GM19452 (cell line): Measurements from ENCODE around the gene PLCB1.
"Not testable (repeated sequence)": the region's sequence is repeated elsewhere in the genome, so short reads cannot be mapped to it uniquely, and the experiment has no call there.

Experiments
- ATAC-seq: cut with Tn5 transposase; IDR thresholded peaks from one replicate; pipeline ENCODE4 v1.9.1; 2021; ENCODE audit not compliant: unreplicated experiment

Gene PLCB1

DNA sequence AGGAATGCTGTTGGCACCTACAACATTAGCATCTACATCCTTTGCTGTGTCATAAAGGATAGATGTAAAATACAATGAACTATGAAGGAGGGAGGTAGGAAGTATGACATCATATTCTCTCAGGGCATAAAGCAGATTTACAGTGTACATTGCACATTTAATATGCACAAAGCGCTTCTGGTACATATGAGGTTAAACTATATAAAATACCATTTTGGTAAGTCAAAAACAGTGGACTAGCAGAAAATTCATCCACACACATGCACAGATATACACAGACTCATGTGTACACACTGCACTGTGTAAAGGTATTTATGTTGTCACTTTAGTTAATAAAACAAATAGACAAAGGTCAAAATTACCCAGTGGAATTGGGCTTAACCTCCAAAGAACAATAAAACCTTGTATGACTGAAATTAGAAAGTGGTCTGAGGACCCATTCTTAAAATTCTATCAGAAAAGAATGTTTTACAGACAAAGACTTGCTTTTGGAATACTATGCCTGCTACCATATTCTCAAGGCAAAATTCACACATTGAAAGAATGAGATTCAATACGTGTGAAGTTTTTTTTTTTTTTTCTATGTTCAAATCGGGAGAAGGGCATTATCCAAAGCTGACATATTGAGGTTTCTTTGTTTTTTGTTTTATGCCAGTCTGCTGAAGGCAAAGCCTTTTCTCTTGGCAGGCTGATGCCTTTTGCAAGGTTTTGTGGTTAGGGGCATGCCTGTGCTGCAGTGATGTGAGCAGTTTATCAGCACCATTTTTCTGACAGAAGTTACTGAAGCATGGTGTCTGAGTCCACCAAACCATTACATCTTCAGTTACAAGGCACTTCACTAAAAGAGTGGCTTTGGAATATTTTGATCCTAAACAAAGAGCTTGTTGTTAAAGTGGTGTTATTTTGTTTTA is 199.0 kb downstream of the PLCB1 start:
- ATAC-seq, result no peak

DNA sequence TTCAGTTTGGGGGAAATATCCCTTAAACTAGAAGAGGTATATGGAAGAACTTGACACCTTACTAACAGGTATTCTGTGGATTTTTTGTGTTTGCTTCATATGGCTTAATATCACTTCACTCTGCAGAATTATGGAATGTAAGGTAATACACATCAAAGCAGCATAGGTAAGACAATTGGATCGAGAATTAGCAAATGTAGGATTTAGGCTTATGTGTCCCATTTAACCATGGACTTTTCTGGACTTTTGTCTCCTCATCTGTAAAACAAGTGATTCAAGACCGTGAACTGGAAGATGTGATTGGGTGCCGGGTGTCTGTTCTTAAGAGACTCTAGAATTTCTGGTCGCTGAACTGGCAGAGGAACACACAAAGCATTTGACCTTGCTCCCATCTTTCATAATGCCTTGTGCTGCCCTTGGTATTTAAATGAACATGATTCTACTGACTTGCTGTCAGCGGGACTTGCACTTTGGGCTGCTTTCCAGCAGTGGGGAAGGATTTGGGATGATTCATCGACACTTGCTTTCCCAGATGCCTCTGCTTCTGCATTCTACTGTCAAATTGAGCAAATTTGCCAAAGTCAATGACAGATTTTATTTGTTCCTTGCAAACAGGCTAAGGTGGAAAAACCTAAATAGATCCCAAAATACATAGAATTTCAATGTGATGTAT is 199.8 kb downstream of the PLCB1 start:
- ATAC-seq, result no peak

DNA sequence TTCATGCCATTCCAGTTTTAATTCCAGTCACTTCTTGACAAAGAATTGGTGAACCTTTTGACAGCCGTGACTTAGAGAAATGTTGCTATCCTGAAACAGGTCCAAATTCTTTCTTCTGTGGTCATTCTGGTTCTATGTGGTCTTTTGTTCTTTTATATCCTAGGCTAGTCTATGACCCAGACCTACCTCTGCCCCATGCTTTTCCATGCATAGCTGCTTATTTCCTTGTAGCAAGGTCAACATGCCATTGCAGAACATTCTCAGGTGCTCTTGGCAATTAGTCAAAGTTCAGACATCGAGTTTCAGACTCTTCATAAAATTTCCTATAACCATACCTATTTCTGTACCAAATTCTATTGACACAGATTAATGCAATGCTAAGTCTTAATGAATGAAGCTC is 202.6 kb downstream of the PLCB1 start:
- no peak for ATAC-seq

DNA sequence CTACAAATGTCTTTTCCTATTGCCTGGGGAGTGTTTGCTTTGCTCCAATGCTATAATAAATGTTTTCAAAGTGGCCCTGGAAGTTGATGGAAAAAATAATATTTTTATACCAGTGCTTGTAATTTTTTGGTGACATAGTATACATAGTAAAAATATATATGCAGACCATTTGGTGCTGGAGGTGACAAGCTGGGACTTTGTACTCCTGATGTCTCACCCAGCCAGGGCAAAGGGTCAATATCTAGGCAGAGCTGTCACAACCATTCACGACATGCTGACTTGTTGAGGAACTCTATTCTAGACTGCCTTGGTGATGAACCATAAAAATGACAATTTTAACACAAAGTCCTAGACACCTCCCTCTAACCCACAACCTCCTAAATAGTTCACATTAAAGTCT is 203.0 kb downstream of the PLCB1 start:
- no peak for ATAC-seq

DNA sequence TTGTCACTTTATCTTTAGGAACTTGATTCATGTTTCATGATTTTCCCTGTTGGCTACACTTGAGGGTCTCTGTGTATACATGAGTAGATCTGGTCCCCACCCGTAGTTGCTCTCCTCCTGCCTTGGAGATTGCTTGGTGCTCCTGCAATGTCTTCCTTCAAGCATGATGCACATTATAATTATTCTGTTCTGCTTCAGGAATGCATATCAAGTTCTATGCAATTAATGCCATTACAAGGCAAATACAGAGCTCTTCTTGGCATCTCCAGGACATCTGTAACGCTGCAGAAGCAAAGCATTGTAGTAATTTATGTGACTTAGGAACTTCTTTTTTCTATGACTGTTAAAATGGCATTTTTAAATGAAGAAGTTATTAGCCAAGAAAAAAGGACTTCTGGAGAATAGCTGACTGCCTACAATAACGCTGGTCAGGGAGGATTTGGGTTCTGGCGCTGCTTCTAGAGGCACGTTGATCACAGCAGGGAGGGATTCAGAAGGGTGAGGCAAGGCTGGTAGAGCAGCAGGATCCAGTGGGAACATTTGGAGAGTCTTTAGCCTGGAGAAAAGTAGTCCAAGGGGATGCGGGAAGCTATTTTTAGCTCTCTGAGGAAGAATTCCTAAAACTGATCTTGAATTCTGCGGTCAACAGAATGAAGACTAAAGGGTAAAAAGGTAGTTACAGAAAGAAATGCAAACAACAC is 203.6 kb downstream of the PLCB1 start:
- ATAC-seq, result no peak

DNA sequence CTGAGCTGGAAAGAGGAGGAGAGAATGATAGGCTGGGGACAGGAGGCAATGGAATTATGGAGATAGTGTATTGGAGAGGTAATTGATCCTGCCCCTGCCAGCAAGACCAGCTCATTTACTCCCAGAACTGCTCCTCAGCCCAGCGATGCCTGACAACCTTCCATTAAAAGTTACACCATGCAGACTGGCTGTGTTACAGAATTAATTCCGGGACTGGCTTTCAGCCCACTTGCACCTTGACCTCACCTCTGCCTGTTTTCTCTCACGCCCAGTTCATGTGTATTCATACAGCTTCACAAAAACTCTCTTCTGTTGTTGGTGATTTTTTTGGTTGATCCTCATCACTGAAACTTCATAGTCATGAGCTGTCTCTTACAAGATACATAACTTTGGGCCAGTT is 207.3 kb downstream of the PLCB1 start:
- no peak for ATAC-seq

DNA sequence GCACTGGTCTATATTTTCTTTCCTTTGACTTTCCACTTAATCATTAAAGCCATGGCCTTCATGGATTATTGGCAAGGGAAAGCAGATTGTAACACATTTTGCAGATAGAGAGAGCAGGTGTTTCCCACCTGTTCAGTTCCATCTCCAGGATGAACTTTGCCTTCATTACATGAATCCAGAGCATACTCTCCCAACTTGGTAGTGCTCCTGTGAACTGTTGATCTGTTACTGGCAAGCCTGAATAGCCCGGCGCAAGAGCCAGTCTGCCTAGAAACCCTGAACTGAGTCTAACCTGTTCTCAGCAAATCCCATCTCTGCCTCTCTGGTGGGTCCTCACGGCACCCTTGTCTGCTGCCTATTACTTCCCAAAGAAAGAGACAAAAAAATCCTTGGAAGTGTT is 210.3 kb downstream of the PLCB1 start:
- ATAC-seq, result no peak

DNA sequence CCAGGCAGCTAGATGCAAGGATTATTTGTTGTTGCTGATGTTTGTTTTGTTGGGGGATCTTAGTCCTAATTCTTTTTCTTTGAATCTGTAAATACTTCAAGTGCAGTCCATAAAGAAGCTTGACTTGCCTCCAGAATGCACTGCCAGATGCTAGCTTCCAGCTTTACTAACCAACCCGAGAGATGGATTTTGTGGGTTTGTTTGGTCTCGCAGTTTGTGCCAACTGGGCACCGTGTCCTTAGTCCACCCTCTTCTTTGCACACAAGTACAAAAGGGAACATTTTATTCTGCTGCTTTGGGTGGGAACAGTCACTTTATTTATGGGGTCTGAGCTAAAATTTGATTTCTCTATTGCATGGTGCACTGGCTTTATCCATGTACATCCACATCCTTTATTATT is 212.0 kb downstream of the PLCB1 start:
- ATAC-seq, result no peak

DNA sequence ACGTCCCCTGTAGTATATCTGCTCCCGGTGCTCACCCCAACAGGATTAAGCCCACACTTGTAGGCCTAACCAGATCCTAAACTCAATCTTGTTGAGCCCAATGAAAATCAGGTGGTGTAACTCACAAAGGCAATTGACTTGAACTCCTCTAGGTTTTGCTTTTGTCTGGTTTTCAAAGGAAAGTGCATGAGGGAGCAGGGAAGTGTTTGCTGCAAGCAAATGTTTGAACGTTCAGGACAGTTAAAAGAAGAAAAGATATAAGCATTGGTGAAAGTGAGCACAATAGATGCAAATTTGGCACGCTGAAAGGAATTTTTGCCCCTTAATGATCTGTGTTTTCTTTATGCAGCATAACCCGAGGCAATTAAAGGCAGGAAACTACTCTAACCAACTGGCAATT is 212.6 kb downstream of the PLCB1 start:
- no peak for ATAC-seq

DNA sequence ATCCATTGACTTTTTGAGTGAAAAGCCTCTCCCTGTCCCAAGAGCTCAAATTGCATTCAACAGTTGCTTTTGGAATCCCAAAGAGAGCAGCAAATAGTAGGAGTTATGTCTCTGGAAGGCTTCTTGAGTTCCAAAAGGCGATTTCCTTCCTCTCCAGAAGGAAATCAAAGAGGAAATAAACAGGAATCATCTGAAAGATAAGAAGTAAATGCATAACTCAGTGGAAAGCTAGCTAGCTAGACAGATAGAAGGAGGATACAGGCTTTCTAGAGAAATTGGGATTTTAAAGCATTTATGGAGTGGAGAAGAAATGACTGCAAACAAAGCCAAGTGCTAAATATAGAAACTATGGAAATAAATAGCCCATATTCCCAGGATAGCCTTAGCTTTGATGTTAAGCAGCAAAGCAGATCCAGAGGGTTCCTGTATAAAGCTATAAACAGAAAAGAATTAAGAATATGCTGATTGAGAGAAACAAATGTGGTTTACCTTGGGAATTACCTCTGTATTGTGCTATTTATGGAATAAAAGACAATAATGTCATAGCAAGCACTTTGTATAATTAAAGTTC is 214.7 kb downstream of the PLCB1 start:
- ATAC-seq, result no peak

DNA sequence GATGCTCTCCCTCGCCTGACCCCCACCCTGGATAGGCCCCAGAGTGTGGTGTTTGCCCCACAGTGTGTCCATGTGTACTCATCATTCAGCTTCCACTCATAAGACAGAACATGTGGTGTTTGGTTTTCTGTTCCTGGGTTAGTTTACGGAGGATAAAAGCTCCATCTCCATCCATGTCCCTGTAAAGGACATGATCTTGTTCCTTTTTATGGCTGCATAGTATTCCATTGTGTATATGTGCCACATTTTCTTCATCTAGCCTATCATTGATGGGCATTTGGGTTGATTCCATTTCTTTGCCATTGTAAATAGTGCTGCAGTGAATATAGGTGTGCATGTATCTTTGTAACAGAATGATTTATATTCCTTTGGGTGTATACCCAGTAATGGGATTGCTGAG is 218.2 kb downstream of the PLCB1 start:
- ATAC-seq, result not testable (repeated sequence)

DNA sequence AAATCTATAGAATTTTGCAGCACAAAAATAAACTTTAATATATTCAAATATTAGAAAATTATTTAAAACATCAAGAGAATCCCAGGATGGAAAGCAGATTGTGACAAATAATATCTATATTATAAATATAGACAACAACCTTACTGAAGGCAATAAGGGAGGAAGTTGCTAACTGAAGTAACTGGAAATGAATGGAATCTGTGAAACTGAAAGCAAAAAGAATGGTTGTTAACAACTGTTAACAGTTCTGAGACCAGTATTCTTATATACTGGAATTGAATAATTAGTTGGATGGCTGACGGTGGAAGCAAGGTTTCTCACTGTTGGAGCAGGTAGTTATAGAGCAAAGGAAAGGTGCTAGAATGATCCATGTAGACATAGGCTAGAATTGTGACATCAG is 220.4 kb downstream of the PLCB1 start:
- ATAC-seq, result no peak

DNA sequence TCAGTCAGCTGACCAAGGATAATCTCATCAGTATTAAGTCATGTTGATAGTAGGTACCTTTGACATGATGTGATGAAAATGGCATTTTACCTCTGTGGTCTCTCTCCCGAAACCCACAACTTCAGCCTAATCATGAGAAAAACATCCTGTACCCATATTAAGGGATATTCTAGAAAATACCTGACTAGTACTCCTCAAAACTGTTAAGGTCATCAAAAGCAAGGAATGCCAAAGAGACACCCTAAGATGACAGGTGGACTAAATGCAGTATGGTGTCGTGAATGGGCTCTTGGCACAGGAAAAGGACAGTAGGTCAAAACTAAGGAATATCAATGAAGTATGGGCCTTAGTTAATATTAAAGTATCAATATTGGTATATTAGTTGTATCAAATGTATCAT is 221.4 kb downstream of the PLCB1 start:
- no peak for ATAC-seq

DNA sequence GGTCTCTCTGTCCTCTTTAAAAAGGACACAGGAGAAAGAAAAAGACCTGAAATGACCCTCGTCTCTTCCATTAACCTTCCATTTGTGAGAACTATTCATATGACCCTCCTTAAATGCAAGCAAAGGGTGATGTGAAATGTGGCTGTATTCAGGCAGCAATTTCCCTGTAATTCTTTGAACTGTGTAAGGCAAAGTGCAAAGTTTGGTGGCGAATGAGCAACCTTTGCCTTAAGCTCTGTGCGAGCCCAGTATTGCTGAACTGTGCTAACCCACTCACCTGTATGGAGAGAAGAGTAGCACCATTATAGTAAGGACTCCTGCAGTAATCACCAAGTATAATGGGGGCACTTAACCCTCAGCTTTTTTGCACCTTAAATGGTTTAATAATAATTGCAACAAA is 223.4 kb downstream of the PLCB1 start:
- ATAC-seq, result no peak

DNA sequence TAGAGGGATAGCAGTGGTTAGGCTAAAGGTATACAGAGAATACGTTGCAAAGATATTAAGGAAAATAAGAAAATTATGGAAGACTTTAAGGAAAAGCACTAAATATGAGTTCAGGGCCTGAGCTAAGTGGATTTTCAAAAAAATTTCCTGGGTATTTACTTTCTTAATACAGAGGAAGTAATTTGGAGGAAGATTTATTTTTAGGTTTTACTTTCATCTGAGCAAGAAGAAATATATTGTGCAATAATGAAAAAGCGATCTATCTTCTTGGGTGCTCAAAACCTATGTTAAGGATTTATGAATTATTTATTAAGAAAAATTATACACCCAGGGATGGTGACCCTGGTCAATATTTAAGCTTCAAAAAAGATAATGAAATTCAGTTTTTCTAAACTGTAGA is 224.7 kb downstream of the PLCB1 start:
- ATAC-seq, result no peak

DNA sequence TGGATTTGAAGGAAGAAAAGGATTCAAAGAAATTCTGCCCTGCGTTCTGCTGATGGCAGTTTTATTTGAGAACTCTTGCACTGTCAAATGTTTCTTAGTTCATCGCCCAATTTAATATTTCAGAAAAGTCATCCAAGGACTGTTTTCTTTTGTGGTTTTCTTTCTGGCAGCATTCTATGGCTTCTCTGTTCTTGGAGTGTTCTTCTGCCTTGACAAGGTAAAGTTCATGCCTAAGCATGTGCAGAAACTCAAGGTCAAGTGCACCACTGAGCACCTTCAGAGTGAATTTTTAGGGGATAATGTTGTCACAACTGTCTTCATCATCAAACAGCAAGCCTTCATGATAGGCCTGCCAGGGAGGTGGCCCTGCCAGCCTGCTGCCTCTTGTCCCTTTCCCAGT is 225.6 kb downstream of the PLCB1 start:
- ATAC-seq, result no peak

DNA sequence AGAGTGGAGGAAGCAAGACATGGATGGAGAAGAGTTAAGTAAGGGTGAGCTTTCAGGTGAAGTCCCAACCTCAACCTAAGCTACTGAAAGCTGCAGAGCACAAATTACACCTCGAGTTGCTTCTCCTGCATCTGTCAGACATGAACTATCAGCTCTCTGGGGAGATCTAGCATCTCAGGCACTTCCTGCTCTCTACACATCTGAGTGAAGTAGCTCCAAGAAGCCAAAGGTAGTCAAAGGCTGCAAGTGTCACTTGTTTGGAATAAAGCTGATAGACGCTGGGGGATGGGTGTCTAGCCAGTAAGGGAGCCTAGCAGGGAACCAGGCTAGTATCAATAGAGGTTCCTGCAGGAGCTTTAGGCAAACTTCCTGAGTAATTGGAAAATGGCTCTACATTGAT is 228.0 kb downstream of the PLCB1 start:
- no peak for ATAC-seq

DNA sequence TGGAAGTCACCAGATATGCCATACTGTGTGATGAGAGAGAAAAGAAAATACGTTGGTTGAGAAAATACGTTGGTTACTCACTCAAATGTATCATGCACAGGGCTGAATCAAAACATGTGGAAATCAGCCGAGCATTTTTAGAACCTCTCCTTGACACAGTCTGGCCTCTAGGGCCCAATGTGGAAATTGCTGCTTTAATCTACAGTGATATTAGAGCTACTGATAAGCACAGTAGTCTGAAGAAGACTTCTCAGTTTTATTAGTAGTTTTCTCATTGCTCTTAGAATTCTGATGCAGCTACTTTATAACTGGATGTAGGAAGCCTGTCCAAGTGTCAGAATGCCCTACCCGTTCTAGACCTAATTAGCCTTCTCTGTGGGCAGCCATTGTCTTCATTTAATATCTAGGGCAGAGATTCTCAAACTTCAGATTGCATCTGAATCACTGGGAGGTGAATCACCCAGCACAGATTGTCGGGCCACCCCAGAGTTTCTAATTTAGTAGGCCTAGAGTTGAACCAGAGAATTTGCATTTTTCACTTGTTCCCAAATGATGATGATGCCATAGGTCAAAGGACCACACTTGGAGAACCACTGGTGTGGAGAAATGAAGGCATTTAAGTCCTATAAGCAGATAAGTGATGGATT is 229.1 kb downstream of the PLCB1 start:
- no peak for ATAC-seq

DNA sequence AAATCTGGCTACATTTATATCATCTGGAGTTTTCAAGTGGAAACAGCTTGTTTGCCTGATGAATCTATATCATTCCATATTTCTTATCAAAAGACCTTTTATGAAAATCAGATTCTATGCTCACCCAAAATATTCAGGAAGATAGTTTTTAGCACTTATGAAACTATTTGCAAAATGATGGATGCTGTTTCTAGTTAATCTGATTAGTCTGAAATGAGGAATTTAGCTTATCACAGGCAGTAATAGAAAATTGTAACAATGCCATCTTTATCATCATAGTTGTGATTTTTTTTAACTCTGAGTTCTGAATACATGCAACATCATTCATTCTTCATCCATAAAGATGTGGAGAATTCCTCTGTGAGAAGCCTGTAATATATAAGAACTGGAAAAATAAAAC is 229.7 kb downstream of the PLCB1 start:
- no peak for ATAC-seq

DNA sequence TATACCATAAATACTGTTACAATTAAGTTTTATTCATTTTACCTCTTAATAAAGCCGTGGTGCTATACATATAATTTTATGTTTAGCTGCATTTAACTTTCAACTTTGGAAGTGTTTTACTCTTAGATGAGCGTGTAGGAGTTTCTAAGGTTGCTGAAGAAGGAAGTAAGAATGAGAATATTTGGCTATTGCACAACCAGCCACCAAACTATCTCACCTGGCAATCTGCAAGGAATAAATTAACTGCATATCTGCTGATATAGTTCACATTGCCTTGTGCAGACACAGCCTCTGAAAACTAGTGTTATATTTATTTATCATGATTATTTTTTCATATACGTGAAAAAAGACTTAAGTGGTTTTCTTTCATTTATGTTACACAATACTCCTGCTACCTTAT is 230.4 kb downstream of the PLCB1 start:
- no peak for ATAC-seq
